ENCODE measurements around the gene UTF1. TPM values are rescaled to one million over a fixed set of nuclear protein-coding genes. Genes with fewer than 3 reads are reported as not detected.

UTF1 gene
- total RNA-seq, 4 donors from 2014 or later = not detected

DNA sequence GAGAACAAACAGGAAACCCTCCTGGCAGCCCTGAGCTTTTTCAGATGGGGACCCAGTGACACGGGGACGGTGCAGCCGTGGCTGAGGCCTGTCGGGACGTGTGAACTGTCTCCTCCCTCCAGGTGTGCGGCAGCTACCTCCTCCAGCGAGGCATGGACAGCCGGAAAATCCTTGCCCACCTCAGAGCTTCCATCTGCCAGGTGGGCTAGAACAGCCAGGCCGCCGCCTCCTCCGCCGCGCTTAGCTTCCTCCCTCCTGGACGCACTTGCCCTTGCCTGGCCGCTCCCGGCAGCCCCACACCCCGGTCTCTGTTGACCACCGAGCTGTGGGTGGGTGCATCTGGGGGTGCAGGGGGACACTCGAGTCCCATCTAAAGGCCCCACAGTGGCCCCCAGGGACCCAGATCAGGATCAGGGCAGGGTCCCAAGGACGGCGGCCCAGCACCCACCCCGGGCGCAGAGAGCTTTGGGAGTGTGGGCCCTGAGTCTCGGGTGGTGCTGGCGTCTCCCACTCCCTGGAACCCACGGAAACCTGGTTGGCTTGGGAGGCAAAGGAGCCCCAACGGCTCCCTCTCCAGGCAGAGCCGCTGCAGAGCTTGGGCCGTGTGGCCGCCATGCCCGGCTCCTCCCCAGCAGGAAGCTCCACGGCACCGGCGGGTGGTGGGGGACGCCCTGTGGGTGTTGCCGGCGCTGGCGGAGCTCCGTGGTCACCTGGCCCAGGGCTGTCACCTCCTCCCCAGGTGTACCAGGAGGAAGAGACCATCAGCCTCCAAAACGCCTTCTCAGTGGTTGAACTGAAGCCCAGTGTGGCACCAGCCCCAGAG lies 32.9 kb upstream of the UTF1 start:
- H3K9me3 ChIP-seq = no peaks in the 10 kb centered on the region
- H3K4me1 ChIP-seq = no peaks in the 10 kb centered on the region
- DNase-seq = no peak
- no peaks in the 10 kb centered on the region for H3K36me3 ChIP-seq
- TF ChIP-seq, protein P1, sequence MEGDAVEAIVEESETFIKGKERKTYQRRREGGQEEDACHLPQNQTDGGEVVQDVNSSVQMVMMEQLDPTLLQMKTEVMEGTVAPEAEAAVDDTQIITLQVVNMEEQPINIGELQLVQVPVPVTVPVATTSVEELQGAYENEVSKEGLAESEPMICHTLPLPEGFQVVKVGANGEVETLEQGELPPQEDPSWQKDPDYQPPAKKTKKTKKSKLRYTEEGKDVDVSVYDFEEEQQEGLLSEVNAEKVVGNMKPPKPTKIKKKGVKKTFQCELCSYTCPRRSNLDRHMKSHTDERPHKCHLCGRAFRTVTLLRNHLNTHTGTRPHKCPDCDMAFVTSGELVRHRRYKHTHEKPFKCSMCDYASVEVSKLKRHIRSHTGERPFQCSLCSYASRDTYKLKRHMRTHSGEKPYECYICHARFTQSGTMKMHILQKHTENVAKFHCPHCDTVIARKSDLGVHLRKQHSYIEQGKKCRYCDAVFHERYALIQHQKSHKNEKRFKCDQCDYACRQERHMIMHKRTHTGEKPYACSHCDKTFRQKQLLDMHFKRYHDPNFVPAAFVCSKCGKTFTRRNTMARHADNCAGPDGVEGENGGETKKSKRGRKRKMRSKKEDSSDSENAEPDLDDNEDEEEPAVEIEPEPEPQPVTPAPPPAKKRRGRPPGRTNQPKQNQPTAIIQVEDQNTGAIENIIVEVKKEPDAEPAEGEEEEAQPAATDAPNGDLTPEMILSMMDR (IDR thresholded peaks at IDR 0.05) = no peak
- TF ChIP-seq POLR2A (IDR thresholded peaks at IDR 0.05) = no peak
- no peaks in the 10 kb centered on the region for H3K27me3 ChIP-seq
- no peak overlapping the region for H3K4me3 ChIP-seq
- intact Hi-C loops (cut with DNase I; ENCODE audit: low total_unique reads) = no loop called here
- H3K27ac ChIP-seq = no peak overlapping the region

DNA sequence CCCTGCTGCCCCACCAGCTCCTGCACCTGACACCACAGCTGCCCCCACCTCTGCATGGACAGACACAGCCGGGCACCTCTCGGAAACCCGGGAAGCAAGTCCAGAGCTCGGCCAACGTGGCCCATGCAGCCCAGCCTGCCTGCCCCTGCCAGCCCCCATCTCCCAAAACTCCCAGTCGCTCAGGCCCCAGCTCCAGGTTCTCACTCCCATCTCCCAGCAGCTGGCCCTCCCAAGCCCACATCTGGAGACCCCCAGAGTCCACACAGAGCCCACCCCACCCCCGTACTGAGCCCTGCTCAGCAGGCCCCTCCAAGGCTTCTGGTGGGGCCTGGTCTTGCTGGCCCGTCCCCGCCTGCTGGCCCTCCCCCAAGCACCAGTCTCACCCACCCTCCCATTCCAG lies 32.2 kb upstream of the UTF1 start:
- H3K4me1 ChIP-seq = no peaks in the 10 kb centered on the region
- H3K27ac ChIP-seq = no peak overlapping the region
- H3K27me3 ChIP-seq = no peaks in the 10 kb centered on the region
- H3K4me3 ChIP-seq = no peak overlapping the region
- no peak for TF ChIP-seq POLR2A (IDR thresholded peaks at IDR 0.05)
- TF ChIP-seq, protein P1 (IDR thresholded peaks at IDR 0.05) = no peak
- no peak for DNase-seq
- H3K36me3 ChIP-seq = no peaks in the 10 kb centered on the region
- no peaks in the 10 kb centered on the region for H3K9me3 ChIP-seq
- intact Hi-C loops (cut with DNase I; ENCODE audit: low total_unique reads) = no loop called here

DNA sequence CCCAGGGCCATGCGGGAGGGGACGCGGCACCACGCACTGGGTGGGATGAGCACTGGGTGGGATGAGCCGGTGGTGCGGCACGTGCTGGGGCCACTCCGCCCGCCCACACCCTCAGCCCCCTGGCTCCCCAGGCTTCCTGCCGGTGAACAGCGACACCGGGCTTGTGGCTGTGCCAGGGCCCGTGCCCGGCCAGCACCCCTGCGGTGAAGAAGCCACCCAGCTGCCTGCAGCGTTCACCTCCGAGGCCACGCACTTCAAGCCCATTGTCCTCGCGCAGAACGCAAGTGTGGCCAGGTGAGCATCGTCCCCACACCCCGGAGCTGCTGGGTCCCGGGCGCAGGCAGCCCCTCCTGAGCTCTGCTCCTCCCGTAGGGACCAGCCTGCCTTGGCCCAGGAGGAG lies 31.8 kb upstream of the UTF1 start:
- H3K27ac ChIP-seq = no peak overlapping the region
- no peak overlapping the region for H3K4me3 ChIP-seq
- H3K4me1 ChIP-seq = no peaks in the 10 kb centered on the region
- intact Hi-C loops (cut with DNase I; ENCODE audit: low total_unique reads) = no loop called here
- TF ChIP-seq, protein P1 (IDR thresholded peaks at IDR 0.05) = no peak
- no peak for TF ChIP-seq POLR2A (IDR thresholded peaks at IDR 0.05)
- DNase-seq = no peak
- H3K36me3 ChIP-seq = no peaks in the 10 kb centered on the region
- H3K27me3 ChIP-seq = no peaks in the 10 kb centered on the region
- H3K9me3 ChIP-seq = no peaks in the 10 kb centered on the region

DNA sequence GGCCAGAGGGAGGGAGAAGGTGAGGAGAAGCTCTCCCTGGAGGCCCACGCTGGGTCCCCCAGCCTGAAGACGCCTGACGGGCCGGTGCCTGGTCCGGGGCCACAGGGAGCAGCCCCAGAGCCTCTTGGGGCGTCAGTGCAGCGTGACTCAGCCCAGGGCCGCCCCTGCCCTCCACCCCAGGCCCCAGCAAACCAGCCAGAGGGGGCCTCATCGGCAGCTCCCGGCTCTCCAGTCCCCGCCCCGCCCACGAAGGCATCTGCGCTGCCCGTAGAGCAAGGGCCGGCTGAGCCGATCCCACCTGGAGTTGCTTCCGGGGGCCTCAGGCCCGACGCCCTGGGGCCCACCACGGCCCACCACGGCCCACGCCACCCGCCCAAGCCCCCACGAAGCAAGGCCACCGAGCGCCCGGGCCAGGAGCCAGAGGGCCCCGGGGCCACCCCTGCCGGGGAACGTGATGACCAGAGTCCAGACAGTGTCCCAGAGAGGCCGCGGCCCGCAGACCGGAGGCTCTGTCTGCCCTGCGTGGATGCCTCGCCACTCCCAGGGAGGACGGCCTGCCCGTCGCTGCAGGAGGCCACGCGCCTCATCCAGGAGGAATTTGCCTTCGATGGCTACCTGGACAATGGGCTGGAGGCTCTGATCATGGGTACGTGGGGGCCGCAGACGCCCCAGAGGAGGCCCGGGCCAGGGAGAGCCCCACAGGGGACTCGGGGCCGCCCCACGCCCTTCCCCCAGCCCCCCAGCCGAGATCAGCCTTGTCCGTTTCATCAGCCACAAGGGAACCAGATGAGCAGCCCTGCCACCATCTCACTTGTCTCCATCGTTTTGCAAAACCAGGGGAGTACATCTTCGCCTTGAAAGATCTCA lies 31.2 kb upstream of the UTF1 start:
- TF ChIP-seq POLR2A (IDR thresholded peaks at IDR 0.05) = no peak
- TF ChIP-seq, protein P1 (IDR thresholded peaks at IDR 0.05) = no peak
- Histone ChIP-seq H3K4me3 (no peak overlapping the region), H3K9me3 (no peaks in the 10 kb centered on the region), H3K27me3 (no peaks in the 10 kb centered on the region), H3K27ac (no peak overlapping the region), H3K36me3 (no peaks in the 10 kb centered on the region), H3K4me1 (no peaks in the 10 kb centered on the region)
- intact Hi-C loops (cut with DNase I; ENCODE audit: low total_unique reads) = no loop called here
- no peak for DNase-seq

DNA sequence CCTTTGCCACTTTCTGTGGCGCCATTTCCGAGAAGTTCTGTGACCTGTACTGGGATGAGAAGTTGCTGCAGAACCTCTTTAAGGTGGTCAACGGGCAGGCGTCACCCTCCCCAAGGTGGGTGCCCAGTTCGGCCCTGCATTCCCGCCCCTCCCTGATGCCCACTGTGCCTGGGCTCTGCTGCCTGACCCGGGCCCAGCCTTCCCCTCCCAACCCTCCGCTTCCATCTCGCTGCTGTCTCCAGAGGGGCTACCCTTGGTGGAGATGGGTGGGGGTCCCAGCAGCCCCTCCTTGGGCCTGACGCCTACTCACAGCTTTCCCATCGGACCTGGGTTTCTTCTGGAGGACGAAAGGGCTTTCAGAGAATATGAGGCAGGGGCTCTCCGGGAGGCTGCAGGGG lies 30.5 kb upstream of the UTF1 start:
- Histone ChIP-seq H3K4me1 (no peaks in the 10 kb centered on the region), H3K36me3 (no peaks in the 10 kb centered on the region), H3K27me3 (no peaks in the 10 kb centered on the region), H3K4me3 (no peak overlapping the region), H3K9me3 (no peaks in the 10 kb centered on the region), H3K27ac (no peak overlapping the region)
- intact Hi-C loops (cut with DNase I; ENCODE audit: low total_unique reads) = no loop called here
- no peak for TF ChIP-seq POLR2A (IDR thresholded peaks at IDR 0.05)
- TF ChIP-seq, protein P1 (IDR thresholded peaks at IDR 0.05) = no peak
- DNase-seq = no peak

Data from uterus (tissue), 4 donors.